GM12875 (cell line): ENCODE results near the gene SKAP1.

Experiments used
- H3K4me3 ChIP-seq: one replicate; pipeline ENCODE4 v1.5.1; 2011; ENCODE audit warnings: low read depth, low read length, control low read depth
- CTCF ChIP-seq: IDR thresholded peaks from 2 replicates; pipeline ENCODE4 v1.5.1; 2011; ENCODE audit warnings: low read depth, mild to moderate bottlenecking, control low read depth, inconsistent platforms, low read length, moderate library complexity, borderline replicate concordance; ENCODE audit not compliant: insufficient read depth

The SKAP1 gene

GRCh38 chr17:48223945-48224344 lies 206.1 kb downstream of the SKAP1 start:
- H3K4me3 ChIP-seq, result no peak overlapping the region
- no peak for TF ChIP-seq CTCF

- no peak overlapping the region for H3K4me3 ChIP-seq
- TF ChIP-seq CTCF, result no peak
Observed at GRCh38 chr17:48219617-48220016, 210.4 kb downstream of the SKAP1 start.

- TF ChIP-seq CTCF, result peak; percentile 41; the same call in 1 of the 2 replicates
- H3K4me3 ChIP-seq, result no peak overlapping the region
Observed at GRCh38 chr17:48215583-48216139, 214.4 kb downstream of the SKAP1 start.

- no peak overlapping the region for H3K4me3 ChIP-seq
- TF ChIP-seq CTCF, result no peak
Observed at GRCh38 chr17:48213797-48214196, 216.2 kb downstream of the SKAP1 start.

GRCh38 chr17:48211787-48212186 lies 218.2 kb downstream of the SKAP1 start:
- no peak for TF ChIP-seq CTCF
- no peak overlapping the region for H3K4me3 ChIP-seq

- H3K4me3 ChIP-seq, result no peak overlapping the region
- no peak for TF ChIP-seq CTCF
Observed at GRCh38 chr17:48211011-48211410, 219.0 kb downstream of the SKAP1 start.

GRCh38 chr17:48209973-48210372 lies 220.0 kb downstream of the SKAP1 start:
- no peak for TF ChIP-seq CTCF
- H3K4me3 ChIP-seq, result no peak overlapping the region
